Activated CD8-positive, alpha-beta memory T cell treated with anti-CD3 and anti-CD28 coated beads, Interleukin-2, amount 50 U/mL, for 24 hours (primary cell): ENCODE measurements around the gene RNPEPL1.
"Not testable (repeated sequence)": the region's sequence is repeated elsewhere in the genome, so short reads cannot be mapped to it uniquely, and the experiment has no call there.

ENCODE experiments used
- DNase-seq: peaks from one replicate; pipeline ENCODE4 v3.0.0-alpha.2; 2020; ENCODE audit errors: extremely low read depth

RNPEPL1 gene

GRCh38 chr2:240538031-240538780 is 30.1 kb upstream of the RNPEPL1 start:
- no peak for DNase-seq

DNA sequence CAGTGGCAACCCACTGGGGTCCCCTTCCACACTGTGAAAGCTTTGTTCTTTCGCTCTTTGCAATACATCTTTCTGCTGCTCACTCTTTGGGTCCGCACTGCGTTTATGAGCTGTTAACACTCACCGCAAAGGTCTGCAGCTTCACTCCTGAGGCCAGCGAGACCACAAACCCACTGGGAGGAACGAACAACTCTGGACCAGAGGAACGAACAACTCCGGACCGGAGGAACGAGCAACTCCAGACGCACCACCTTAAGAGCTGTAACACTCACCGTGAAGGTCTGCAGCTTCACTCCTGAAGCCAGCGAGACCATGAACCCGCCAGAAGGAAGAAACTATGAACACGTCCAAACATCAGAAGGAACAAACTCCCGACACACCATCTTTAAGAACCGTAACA is 29.2 kb upstream of the RNPEPL1 start:
- not testable (repeated sequence) for DNase-seq

- DNase-seq: no peak
Observed at GRCh38 chr2:240539906-240540305, 28.4 kb upstream of the RNPEPL1 start.

- DNase-seq: no peak
Observed at GRCh38 chr2:240551288-240551687, 17.0 kb upstream of the RNPEPL1 start.

DNA sequence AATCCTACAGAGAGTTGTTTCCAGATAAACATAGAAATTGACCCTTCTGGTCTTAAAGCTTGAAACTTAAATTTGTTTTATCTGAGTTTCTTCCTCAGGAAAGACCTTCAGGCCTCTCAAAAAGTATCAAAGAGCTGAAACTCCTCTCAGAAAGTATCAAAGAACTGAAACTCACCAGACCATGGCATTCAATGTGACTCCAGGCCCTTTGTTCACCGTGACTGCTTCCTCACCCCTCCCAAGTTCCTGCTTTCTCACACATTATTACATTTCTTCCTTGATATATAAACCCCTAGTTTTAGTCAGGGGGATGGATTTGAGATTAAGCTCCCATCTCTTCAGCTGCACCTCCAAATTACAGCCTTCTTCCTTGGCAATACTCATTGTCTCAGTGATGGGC is 16.5 kb upstream of the RNPEPL1 start:
- DNase-seq: no peak

DNA sequence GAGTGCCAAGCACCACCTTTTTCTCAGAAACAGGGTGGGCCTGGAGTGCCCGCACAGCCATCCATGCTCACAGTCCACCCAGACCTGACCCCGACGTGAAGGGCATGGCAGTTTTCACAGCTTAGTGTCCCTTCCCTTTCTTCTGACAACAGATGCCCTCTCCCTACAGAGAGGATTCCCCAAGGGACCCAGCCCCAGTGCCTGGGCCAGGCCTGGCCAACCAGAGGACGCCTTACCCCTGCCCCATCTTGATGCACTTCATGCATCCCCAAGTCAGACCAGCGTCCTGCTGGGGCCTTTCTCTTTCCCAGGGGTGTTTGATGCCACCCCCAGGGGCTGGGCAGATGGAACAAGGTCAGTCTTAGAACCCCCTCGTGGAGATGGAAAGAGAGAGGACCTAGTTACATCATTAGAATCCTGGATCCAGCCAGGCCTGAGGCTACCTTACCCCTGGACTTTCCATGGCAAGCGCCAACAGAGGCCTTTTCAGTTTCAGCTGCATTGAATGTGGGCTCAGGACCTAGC is 14.3 kb upstream of the RNPEPL1 start:
- DNase-seq: no peak

DNA sequence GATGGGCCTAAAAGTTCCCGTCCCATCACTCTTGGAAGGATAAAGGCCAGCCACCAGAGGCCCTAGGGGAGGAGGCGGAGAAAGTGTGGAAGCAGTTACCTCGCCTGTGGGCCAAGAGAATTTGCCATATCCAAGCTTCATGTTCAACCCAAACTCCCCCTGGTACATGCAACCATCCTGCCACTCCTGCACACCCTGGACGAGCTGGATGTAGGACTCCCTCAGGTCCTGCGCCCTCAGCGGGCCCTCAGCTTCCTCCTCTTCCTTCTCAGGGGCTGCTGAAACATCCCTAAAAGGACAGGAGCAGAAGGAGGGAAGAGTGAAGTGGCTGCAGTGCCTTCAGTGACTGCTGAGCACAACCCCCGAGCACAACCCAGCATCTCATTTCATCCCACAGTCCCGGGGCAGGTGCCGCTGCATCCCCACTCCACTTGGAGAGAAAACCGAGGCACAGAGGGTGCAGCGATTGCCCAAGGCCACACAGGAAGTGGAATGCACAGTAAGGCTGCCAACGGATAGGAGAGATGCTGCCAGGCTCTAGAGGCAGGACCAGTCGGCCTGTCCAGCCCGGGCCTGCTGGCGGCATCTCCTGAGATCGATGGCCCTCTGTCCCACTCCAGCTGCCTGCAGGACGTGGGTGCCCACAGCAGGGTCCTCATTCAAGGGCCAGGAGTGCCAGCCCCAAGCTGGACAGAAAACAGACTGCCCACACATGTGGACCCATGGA is 13.4 kb upstream of the RNPEPL1 start:
- DNase-seq: no peak

GRCh38 chr2:240555541-240556250 is 12.6 kb upstream of the RNPEPL1 start:
- DNase-seq: no peak

- no peak for DNase-seq
Observed at GRCh38 chr2:240556553-240557100, 11.7 kb upstream of the RNPEPL1 start.

GRCh38 chr2:240557101-240557751 is 11.1 kb upstream of the RNPEPL1 start:
- no peak for DNase-seq

GRCh38 chr2:240557808-240558207 is 10.5 kb upstream of the RNPEPL1 start, which contains the start of gene ANKMY1:
Gene ANKMY1 (minus strand): TSS chr2:240557988. CDS start chr2:240557335, 653 bp downstream.
- no peak for DNase-seq

GRCh38 chr2:240558236-240558761 is 10.0 kb upstream of the RNPEPL1 start:
- DNase-seq: no peak

GRCh38 chr2:240559286-240559685 is 9.0 kb upstream of the RNPEPL1 start:
- DNase-seq: no peak

DNA sequence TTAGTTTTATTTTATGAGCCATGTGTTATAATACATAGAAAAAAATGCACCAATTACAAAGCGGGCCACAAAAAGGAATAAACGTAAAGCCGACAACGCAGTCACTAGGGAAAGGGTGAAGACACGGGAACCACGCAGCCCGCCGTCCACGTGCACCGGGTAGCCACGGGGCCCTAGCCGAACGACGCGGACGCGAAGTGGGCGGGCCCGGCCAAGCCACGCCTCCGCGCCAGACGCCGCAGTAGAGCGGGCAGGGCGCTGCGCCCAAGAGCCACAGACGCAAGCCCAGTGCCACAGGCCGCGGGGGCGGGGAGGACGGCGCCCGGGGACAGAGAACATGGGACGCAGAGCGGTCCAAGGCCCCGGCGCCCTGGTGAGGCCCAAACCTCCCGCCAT is 8.2 kb upstream of the RNPEPL1 start, which contains the start of gene DUSP28:
TSS of gene DUSP28 (plus strand) at position 274 of the 396 bp plus-strand sequence. CDS start 328 bp downstream, outside the sequence.
- peak; percentile 73 for DNase-seq

- peak; percentile 99 for DNase-seq
Observed at GRCh38 chr2:240560480-240561324, 7.6 kb upstream of the RNPEPL1 start.

DNA sequence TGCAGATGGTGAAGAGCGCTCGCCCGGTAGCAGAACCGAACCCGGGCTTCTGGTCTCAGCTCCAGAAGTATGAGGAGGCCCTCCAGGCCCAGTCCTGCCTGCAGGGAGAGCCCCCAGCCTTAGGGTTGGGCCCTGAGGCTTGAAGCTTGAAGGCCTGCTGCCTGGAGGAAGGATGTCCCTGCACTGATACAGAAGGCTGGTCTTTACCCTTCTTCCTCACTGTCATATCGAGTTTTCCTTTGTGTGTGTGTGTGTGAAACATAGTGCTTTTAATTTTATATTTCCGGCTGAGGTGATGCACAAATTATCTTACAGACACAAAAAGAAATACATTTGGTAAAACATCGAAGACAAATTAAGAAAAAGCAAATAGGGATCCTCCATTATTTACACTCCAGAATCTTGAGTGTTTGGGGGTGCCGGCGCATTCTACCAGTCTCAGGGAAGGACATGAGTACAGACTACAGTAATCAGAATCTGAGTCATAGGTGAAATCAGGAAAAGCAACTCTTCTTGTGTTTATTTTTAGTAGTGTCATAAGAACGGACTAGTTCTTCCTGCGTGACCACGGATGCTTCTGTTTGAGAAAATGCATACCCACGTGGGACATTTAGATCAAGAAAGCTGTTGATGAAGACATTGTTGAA is 6.8 kb upstream of the RNPEPL1 start:
- no peak for DNase-seq

DNA sequence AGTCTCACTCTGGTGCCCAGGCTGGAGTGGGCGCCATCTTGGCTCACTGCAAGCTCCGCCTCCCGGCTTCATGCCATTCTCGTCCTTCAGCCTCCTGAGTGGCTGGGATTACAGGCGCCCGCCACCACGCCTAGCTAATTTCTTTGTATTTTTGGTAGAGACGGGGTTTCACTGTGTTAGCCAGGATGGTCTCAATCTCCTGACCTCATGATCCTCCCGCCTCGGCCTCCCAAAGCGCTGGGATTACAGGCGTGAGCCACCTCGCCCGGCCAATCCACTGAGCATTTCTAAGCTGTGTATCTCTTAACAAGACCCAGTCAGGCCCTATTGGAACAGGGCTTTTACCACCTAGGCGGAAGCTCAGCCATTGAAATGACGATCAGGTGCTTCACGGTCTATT is 5.1 kb upstream of the RNPEPL1 start:
- DNase-seq: not testable (repeated sequence)

DNA sequence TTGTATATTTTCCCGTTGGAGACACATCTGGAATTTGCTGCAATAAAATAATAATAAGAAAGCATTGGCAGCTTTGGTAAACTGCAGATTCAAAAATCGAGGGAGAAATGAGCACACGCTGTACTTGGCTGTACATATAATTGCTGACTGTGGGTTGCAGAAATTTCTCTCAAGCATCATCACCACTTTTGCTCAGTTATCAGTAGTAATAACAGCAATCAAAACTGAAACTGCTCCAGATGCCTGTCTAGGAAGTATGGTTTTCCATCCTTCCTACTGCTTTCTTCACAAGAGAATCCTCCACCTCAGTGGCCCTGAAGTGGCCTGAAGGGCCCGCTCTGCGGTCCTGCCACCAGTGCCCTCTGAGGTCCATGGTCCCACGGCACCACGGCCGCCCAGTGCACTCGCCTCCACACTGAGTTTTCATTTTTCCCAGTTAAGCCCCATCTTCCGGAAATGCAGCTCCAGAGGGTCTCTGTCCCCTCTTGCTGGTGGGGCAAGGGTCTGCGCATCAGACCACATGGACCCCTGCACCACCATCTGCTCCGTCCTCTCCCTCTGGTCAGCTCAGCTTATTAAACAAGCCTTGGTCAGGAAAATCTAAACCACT is 4.2 kb upstream of the RNPEPL1 start:
- DNase-seq: no peak
